ENCODE data around the gene TMEM43. TPM values are rescaled to one million over a fixed set of nuclear protein-coding genes. Genes with fewer than 3 reads are reported as not detected.

Gene TMEM43
- total RNA-seq, 1 donor from 2014 or later, result 79.2 TPM

GRCh38 chr3:14138109-14138877, 13.4 kb downstream of the TMEM43 start:
- no peak overlapping the region for H3K27ac ChIP-seq (ENCODE audit: low read depth, low read length)
- no peak overlapping the region for H3K4me3 ChIP-seq (ENCODE audit: insufficient read depth, low read depth, low read length)
- peak overlapping the region; percentile 42 for H3K27ac Mint-ChIP-seq (ENCODE audit: unreplicated experiment)
- no peak for DNase-seq (ENCODE audit: low read depth)
- FAIRE-seq, result no peak
- no peaks in the 10 kb centered on the region for H3K27me3 ChIP-seq (ENCODE audit: insufficient read depth, low read length)
- TF ChIP-seq EZH2 (IDR thresholded peaks at IDR 0.05; ENCODE audit: insufficient read depth, low read length), result no peak
- no peak for TF ChIP-seq CTCF (IDR thresholded peaks at IDR 0.05; ENCODE audit: insufficient read depth, low read depth, low read length)
- no peak overlapping the region for H3K9ac ChIP-seq (ENCODE audit: low read length)
- H3K4me1 Mint-ChIP-seq (ENCODE audit: low read depth, unreplicated experiment), result peaks cover 16% of the 10 kb centered on the region
- H3K36me3 Mint-ChIP-seq (ENCODE audit: low read depth, unreplicated experiment), result peaks cover 28% of the 10 kb centered on the region
- no peak overlapping the region for H2AFZ ChIP-seq (ENCODE audit: low read depth, low read length)
- no peaks in the 10 kb centered on the region for H3K27me3 Mint-ChIP-seq (ENCODE audit: low read depth, unreplicated experiment)
- H3K9me3 Mint-ChIP-seq (ENCODE audit: unreplicated experiment), result no peaks in the 10 kb centered on the region
- peaks cover 7% of the 10 kb centered on the region for H3K4me1 ChIP-seq (ENCODE audit: insufficient read depth, low read length)
- H3K4me2 ChIP-seq (ENCODE audit: low read length), result no peak overlapping the region
- no peaks in the 10 kb centered on the region for H3K9me3 ChIP-seq (ENCODE audit: insufficient read depth, low read depth, low read length)
- H4K20me1 ChIP-seq (ENCODE audit: insufficient read depth, low read length), result peaks cover 7% of the 10 kb centered on the region
- peaks cover 35% of the 10 kb centered on the region for H3K36me3 ChIP-seq (ENCODE audit: insufficient read depth, low read length)
- H3K79me2 ChIP-seq (ENCODE audit: insufficient read depth, low read length), result no peaks in the 10 kb centered on the region
- no peak overlapping the region for H3K4me3 Mint-ChIP-seq (ENCODE audit: unreplicated experiment)

GRCh38 chr3:14138878-14139655, 14.2 kb downstream of the TMEM43 start:
- Histone ChIP-seq H3K9ac (ENCODE audit: low read length) (no peak overlapping the region), H3K27ac (ENCODE audit: low read depth, low read length) (no peak overlapping the region), H3K79me2 (ENCODE audit: insufficient read depth, low read length) (no peaks in the 10 kb centered on the region), H3K9me3 (ENCODE audit: insufficient read depth, low read depth, low read length) (no peaks in the 10 kb centered on the region), H3K36me3 (ENCODE audit: insufficient read depth, low read length) (peaks cover 35% of the 10 kb centered on the region), H3K4me1 (ENCODE audit: insufficient read depth, low read length) (peaks cover 13% of the 10 kb centered on the region), H3K27me3 (ENCODE audit: insufficient read depth, low read length) (no peaks in the 10 kb centered on the region), H2AFZ (ENCODE audit: low read depth, low read length) (no peak overlapping the region), H4K20me1 (ENCODE audit: insufficient read depth, low read length) (peaks cover 7% of the 10 kb centered on the region), H3K4me2 (ENCODE audit: low read length) (no peak overlapping the region), H3K4me3 (ENCODE audit: insufficient read depth, low read depth, low read length) (no peak overlapping the region)
- TF ChIP-seq CTCF (IDR thresholded peaks at IDR 0.05; ENCODE audit: insufficient read depth, low read depth, low read length), result no peak
- no peak for TF ChIP-seq EZH2 (IDR thresholded peaks at IDR 0.05; ENCODE audit: insufficient read depth, low read length)
- H3K36me3 Mint-ChIP-seq (ENCODE audit: low read depth, unreplicated experiment), result peaks cover 21% of the 10 kb centered on the region
- no peak overlapping the region for H3K27ac Mint-ChIP-seq (ENCODE audit: unreplicated experiment)
- no peaks in the 10 kb centered on the region for H3K27me3 Mint-ChIP-seq (ENCODE audit: low read depth, unreplicated experiment)
- no peak overlapping the region for H3K4me3 Mint-ChIP-seq (ENCODE audit: unreplicated experiment)
- no peak for DNase-seq (ENCODE audit: low read depth)
- peaks cover 24% of the 10 kb centered on the region for H3K4me1 Mint-ChIP-seq (ENCODE audit: low read depth, unreplicated experiment)
- FAIRE-seq, result no peak
- H3K9me3 Mint-ChIP-seq (ENCODE audit: unreplicated experiment), result no peaks in the 10 kb centered on the region

Measured in astrocyte (in vitro differentiated cells and primary cell).